H1 (cell line): Measurements from ENCODE around the gene PLXNB2. TPM values are rescaled to one million over a fixed set of nuclear protein-coding genes. Genes with fewer than 3 reads are reported as not detected.

ENCODE experiments used
- CTCF ChIA-PET: fragments of 300-600 bp; sonication (Branson Sonifier 250); formaldehyde crosslinking; loops from one replicate; lab custom pipeline; 2021; ENCODE audit not compliant: partially characterized antibody; lab: Charles Lee
- POLR2A ChIA-PET: fragments of 300-600 bp; sonication (Branson Sonifier 250); formaldehyde crosslinking; loops from one replicate; lab custom pipeline; 2021; ENCODE audit warnings: inconsistent platforms; ENCODE audit not compliant: partially characterized antibody; lab: Charles Lee
- DNase-seq, 2 experiments: peaks; one replicate each; pipeline versions ENCODE4 v3.0.0 to v3.0.0-alpha.2; 2010 to 2022; ENCODE audit warnings: low spot score in 2 of 2, low read depth in 1 of 2, mixed read lengths in 1 of 2
- FAIRE-seq: peaks from 2 replicates; lab custom pipeline; 2011; peaks lifted over from hg19 to GRCh38; lab: Jason Lieb, UNC
- H2AFZ ChIP-seq: 2 replicates; pipeline ENCODE4 v1.8.1; 2012; ENCODE audit warnings: low read length, inconsistent platforms
- H2AK5ac ChIP-seq: 2 replicates; pipeline ENCODE4 v1.6.1; 2013; ENCODE audit warnings: low read depth, low read length
- H2BK120ac ChIP-seq: replicated peaks from 2 replicates; pipeline ENCODE3; 2013; ENCODE audit warnings: low read depth, low read length, inconsistent platforms
- H2BK12ac ChIP-seq: 2 replicates; pipeline ENCODE4 v1.6.1; 2013; ENCODE audit warnings: low read depth, low read length
- H2BK15ac ChIP-seq: 2 replicates; pipeline ENCODE4 v1.6.1; 2013; ENCODE audit warnings: low read length
- H2BK20ac ChIP-seq: 2 replicates; pipeline ENCODE4 v1.6.1; 2013; ENCODE audit warnings: low read length
- H2BK5ac ChIP-seq: 2 replicates; pipeline ENCODE4 v1.6.1; 2013; ENCODE audit warnings: low read depth, low read length
- H3K14ac ChIP-seq: 2 replicates; pipeline ENCODE4 v1.6.1; 2013; ENCODE audit warnings: inconsistent platforms; ENCODE audit not compliant: insufficient read length
- H3K18ac ChIP-seq: 2 replicates; pipeline ENCODE4 v1.6.1; 2013; ENCODE audit warnings: low read length; ENCODE audit errors: extremely low read depth
- H3K23ac ChIP-seq: 2 replicates; pipeline ENCODE4 v1.6.1; 2013; ENCODE audit warnings: inconsistent platforms; ENCODE audit not compliant: insufficient read length
- H3K23me2 ChIP-seq: 2 replicates; pipeline ENCODE4 v1.6.1; 2013; ENCODE audit warnings: low read depth, low read length
- H3K27ac ChIP-seq: 2 replicates; pipeline ENCODE4 v1.6.1; 2011; ENCODE audit warnings: low read depth, low read length, inconsistent platforms
- H3K27me3 ChIP-seq, 4 experiments: replicated peaks in 1 of 4; 1 replicate in 1 of 4; 2 replicates in 3 of 4; pipeline versions ENCODE4 v1.6.1 to v1.8.1; 2011 to 2013; ENCODE audit warnings: low read length in 3 of 4, mild to moderate bottlenecking in 3 of 4, inconsistent platforms in 2 of 4, mixed read lengths in 2 of 4, moderate library complexity in 1 of 4; ENCODE audit not compliant: control insufficient read depth in 3 of 4, insufficient read depth in 3 of 4; ENCODE audit errors: extremely low read depth in 1 of 4
- H3K36me3 ChIP-seq, 4 experiments: 2 replicates each; pipeline versions ENCODE4 v1.6.1 to v1.8.1; 2011 to 2013; ENCODE audit warnings: mild to moderate bottlenecking in 4 of 4, low read length in 3 of 4, moderate library complexity in 2 of 4, control low read depth in 1 of 4, inconsistent platforms in 1 of 4; ENCODE audit not compliant: insufficient read depth in 4 of 4, control insufficient read depth in 2 of 4
- H3K4ac ChIP-seq: replicated peaks from 2 replicates; pipeline ENCODE3; 2013; ENCODE audit warnings: low read length, low read depth, mixed read lengths, inconsistent platforms; ENCODE audit not compliant: insufficient read length
- H3K4me1 ChIP-seq, 4 experiments: replicated peaks in 1 of 4; 1 replicate in 1 of 4; 2 replicates in 3 of 4; pipeline versions ENCODE4 v1.6.1 to v1.8.1; 2011 to 2013; ENCODE audit warnings: low read length in 3 of 4, inconsistent platforms in 2 of 4, mixed read lengths in 1 of 4; ENCODE audit not compliant: insufficient read depth in 4 of 4, control insufficient read depth in 3 of 4
- H3K4me2 ChIP-seq, 2 experiments: 2 replicates each; pipeline versions ENCODE4 v1.6.1 to v1.8.1; 2011 to 2013; ENCODE audit warnings: low read depth in 2 of 2, low read length in 2 of 2, control low read depth in 1 of 2, inconsistent platforms in 1 of 2, mild to moderate bottlenecking in 1 of 2; ENCODE audit not compliant: insufficient read depth in 1 of 2
- H3K4me3 ChIP-seq, 4 experiments: fragments of 200-600, 300-600 bp in 1 of 4; sonication (generic), shearing (Covaris generic), sonication (Bioruptor Twin) in 1 of 4; 2 replicates each; pipeline versions ENCODE4 v1.5.1 to v1.8.1; 2011 to 2016; ENCODE audit warnings: low read length in 4 of 4, low read depth in 3 of 4, control low read depth in 2 of 4, inconsistent platforms in 2 of 4, mild to moderate bottlenecking in 2 of 4, mixed read lengths in 1 of 4, moderate library complexity in 1 of 4; ENCODE audit not compliant: insufficient read depth in 2 of 4; ENCODE audit errors: extremely low read depth in 1 of 4
- H3K56ac ChIP-seq: replicated peaks from 2 replicates; pipeline ENCODE3; 2013; ENCODE audit warnings: low read depth, mild to moderate bottlenecking, mixed read lengths, low read length, inconsistent platforms; ENCODE audit not compliant: insufficient read length
- H3K79me1 ChIP-seq: 2 replicates; pipeline ENCODE4 v1.6.1; 2013; ENCODE audit warnings: low read depth, low read length, control low read depth
- H3K79me2 ChIP-seq, 2 experiments: 2 replicates each; pipeline versions ENCODE4 v1.6.1 to v1.8.1; 2012 to 2013; ENCODE audit warnings: low read length in 2 of 2, mild to moderate bottlenecking in 2 of 2, inconsistent platforms in 1 of 2; ENCODE audit not compliant: insufficient read depth in 2 of 2, control insufficient read depth in 1 of 2
- H3K9ac ChIP-seq, 4 experiments: replicated peaks in 1 of 4; 1 replicate in 1 of 4; 2 replicates in 3 of 4; pipeline versions ENCODE4 v1.6.1 to v1.8.1; 2011 to 2013; ENCODE audit warnings: low read depth in 3 of 4, low read length in 3 of 4, control low read depth in 2 of 4, mild to moderate bottlenecking in 2 of 4, moderate library complexity in 2 of 4, inconsistent platforms in 1 of 4; ENCODE audit errors: extremely low read depth in 1 of 4
- H3K9me3 ChIP-seq, 2 experiments: 2 replicates each; pipeline versions ENCODE4 v1.6.1 to v1.8.1; 2012 to 2013; ENCODE audit warnings: mild to moderate bottlenecking in 2 of 2, moderate library complexity in 2 of 2, control low read depth in 1 of 2, inconsistent platforms in 1 of 2, low read depth in 1 of 2, low read length in 1 of 2, mixed read lengths in 1 of 2; ENCODE audit not compliant: insufficient read depth in 2 of 2
- H4K20me1 ChIP-seq, 2 experiments: replicated peaks in 1 of 2; 2 replicates each; pipeline versions ENCODE3 to v1.8.1; 2011 to 2013; ENCODE audit warnings: inconsistent platforms in 2 of 2, low read length in 2 of 2, mild to moderate bottlenecking in 1 of 2; ENCODE audit not compliant: insufficient read depth in 2 of 2, control insufficient read depth in 1 of 2
- H4K5ac ChIP-seq: 2 replicates; pipeline ENCODE4 v1.6.1; 2013; ENCODE audit warnings: low read length, low read depth, mixed read lengths, inconsistent platforms; ENCODE audit not compliant: insufficient read length
- H4K8ac ChIP-seq: 2 replicates; pipeline ENCODE4 v1.8.0; 2013; ENCODE audit warnings: mild to moderate bottlenecking, moderate library complexity, low read length, inconsistent platforms; ENCODE audit not compliant: insufficient read depth; ENCODE audit errors: extremely low read depth
- H4K91ac ChIP-seq: replicated peaks from 2 replicates; pipeline ENCODE3; 2013; ENCODE audit warnings: low read length, mixed read lengths, inconsistent platforms; ENCODE audit not compliant: insufficient read length
- BACH1 ChIP-seq: IDR thresholded peaks from 2 replicates; pipeline ENCODE4 v1.6.1; 2012; ENCODE audit warnings: low read length, improper control_type of control experiment
- FOSL1 ChIP-seq: IDR thresholded peaks from 2 replicates; pipeline ENCODE4 v1.6.1; 2011; ENCODE audit warnings: mild to moderate bottlenecking, low read depth, low read length, moderate library complexity; ENCODE audit not compliant: insufficient read depth
- KDM4A ChIP-seq: IDR thresholded peaks from one replicate; pipeline ENCODE4 v1.7.1; 2012; ENCODE audit warnings: low read depth, mild to moderate bottlenecking, moderate library complexity, low read length, inconsistent platforms; ENCODE audit not compliant: severe bottlenecking
- MAFK ChIP-seq: IDR thresholded peaks from 2 replicates; pipeline ENCODE4 v1.6.1; 2012; ENCODE audit warnings: low read depth, mild to moderate bottlenecking, improper control_type of control experiment, low read length
- NANOG ChIP-seq: IDR thresholded peaks from 2 replicates; pipeline ENCODE4 v1.6.1; 2011; ENCODE audit warnings: low read length, low read depth, mild to moderate bottlenecking, inconsistent platforms; ENCODE audit not compliant: insufficient read depth, poor library complexity, severe bottlenecking
- RXRA ChIP-seq: IDR thresholded peaks from 2 replicates; pipeline ENCODE4 v1.6.1; 2011; ENCODE audit warnings: low read depth, mild to moderate bottlenecking, low read length, moderate library complexity; ENCODE audit not compliant: insufficient read depth
- SIX5 ChIP-seq: IDR thresholded peaks from 2 replicates; pipeline ENCODE4 v1.6.1; 2011; ENCODE audit warnings: mild to moderate bottlenecking, low read depth, low read length
- SP2 ChIP-seq: IDR thresholded peaks from 2 replicates; pipeline ENCODE4 v1.6.1; 2012; ENCODE audit warnings: mild to moderate bottlenecking, low read length, inconsistent platforms
- TEAD4 ChIP-seq: IDR thresholded peaks from 2 replicates; pipeline ENCODE4 v1.6.1; 2012; ENCODE audit warnings: low read depth, low read length, inconsistent platforms, mixed read lengths
- YY1 ChIP-seq: IDR thresholded peaks from 2 replicates; pipeline ENCODE4 v1.6.1; 2011; ENCODE audit warnings: low read depth, mild to moderate bottlenecking, low read length
- WGBS, 2 experiments: shearing (Covaris generic) in 1 of 2; methylation state at CpG; one replicate each; pipeline versions ENCODE4 v1.1.6 to v1.1.7; 2013 to 2015; ENCODE audit warnings: low lambda C conversion rate in 2 of 2, mixed read lengths in 2 of 2, inconsistent platforms in 1 of 2, low coverage in 1 of 2, missing lambda C conversion rate in 1 of 2; ENCODE audit not compliant: insufficient replicate concordance in 2 of 2, insufficient coverage in 1 of 2, insufficient read length in 1 of 2; ENCODE audit errors: extremely low coverage in 1 of 2, missing lambda C conversion rate in 1 of 2; 5-methylcytosine and 5-hydroxymethylcytosine counted together
- polyA plus RNA-seq, 7 experiments: library from polyadenylated mRNA; depleted of rRNA in 3 of 7; stranded (reverse) in 5 of 7; unstranded in 2 of 7; fragments of >200 nt in 5 of 7; fragments of 200-250 nt in 2 of 7; gene quantifications; 1 replicate in 5 of 7; 2 replicates in 1 of 7; 4 replicates in 1 of 7; pipeline versions ENCODE4 v1.2.1 to v1.2.3, GENCODE V29; 2011 to 2013; ENCODE audit warnings: missing spikeins in 2 of 7, mixed read lengths in 2 of 7
- total RNA-seq: library from RNA; stranded (reverse); fragmentation: NEBNext Ultra II Directional; extraction: Animal tissue kit (Norgen Biotek cat#: 25700); gene quantifications from 2 replicates; pipeline ENCODE4 v1.2.1, GENCODE V29; 2021
- TF ChIP-seq, protein P1 (sequence below): IDR thresholded peaks from 2 replicates; pipeline ENCODE4 v1.6.1; 2012; ENCODE audit warnings: inconsistent platforms

Gene PLXNB2
- total and polyA plus RNA-seq, 2 of the 8 experiments (the other 6 are each of a cell fraction or from before 2014, with no cell fraction given): 58.3 to 92.8 TPM

GRCh38 chr22:50228366-50228765, 79.1 kb downstream of the PLXNB2 start:
- Histone ChIP-seq H4K8ac (no peak overlapping the region), H3K79me1 (peaks cover 2% of the 10 kb centered on the region; the same call in 1 of the 2 replicates), H3K4me1 (no peaks in the 10 kb centered on the region), H4K5ac (no peak overlapping the region), H3K36me3 (peaks cover 0 to 5% (median 3%) of the 10 kb centered on the region in 4 experiments; a peak in 5 of 8 replicates), H3K4ac (no peak overlapping the region), H3K23ac (no peak overlapping the region), H3K27me3 (no peaks in the 10 kb centered on the region), H3K9me3 (no peaks in the 10 kb centered on the region), H3K56ac (no peak overlapping the region), H2AFZ (no peak overlapping the region), H2BK5ac (no peak overlapping the region), H3K4me3 (no peak overlapping the region), H3K18ac (no peak overlapping the region), H2AK5ac (no peak overlapping the region), H4K20me1 (peaks cover 0 to 11% of the 10 kb centered on the region in 2 experiments), H2BK12ac (no peak overlapping the region), H2BK15ac (no peak overlapping the region), H2BK20ac (no peak overlapping the region), H2BK120ac (no peak overlapping the region), H3K14ac (no peak overlapping the region), H3K9ac (no peak overlapping the region), H3K79me2 (no peaks in the 10 kb centered on the region), H3K27ac (no peak overlapping the region), H3K4me2 (no peak overlapping the region), H4K91ac (no peak overlapping the region), H3K23me2 (no peaks in the 10 kb centered on the region)
- FAIRE-seq (no peak), DNase-seq (no peak)
- CTCF ChIA-PET: interaction anchor here (0.5 to 9.2 kb wide), 2 partner anchors 12 to 16 kb away, joined by 3 to 77 read pairs; no protein-coding TSS in a partner anchor
- POLR2A ChIA-PET: interaction anchor here (0.9 kb wide), 1 partner anchor 16 kb away, joined by 3 read pairs; the partner anchor contains the start of gene TUBGCP6
- WGBS, 2 experiments: 70% methylated on average over 3 of the region's 9 CpGs; no CpG with 5 or more reads in 1 of the 2 experiments
- TF ChIP-seq NANOG: no peak
- no peak for TF ChIP-seq TEAD4
- TF ChIP-seq MAFK: no peak
- no peak for TF ChIP-seq KDM4A
- no peak for TF ChIP-seq YY1
- TF ChIP-seq SP2: no peak
- no peak for TF ChIP-seq SIX5
- TF ChIP-seq BACH1: no peak
- TF ChIP-seq, protein P1, sequence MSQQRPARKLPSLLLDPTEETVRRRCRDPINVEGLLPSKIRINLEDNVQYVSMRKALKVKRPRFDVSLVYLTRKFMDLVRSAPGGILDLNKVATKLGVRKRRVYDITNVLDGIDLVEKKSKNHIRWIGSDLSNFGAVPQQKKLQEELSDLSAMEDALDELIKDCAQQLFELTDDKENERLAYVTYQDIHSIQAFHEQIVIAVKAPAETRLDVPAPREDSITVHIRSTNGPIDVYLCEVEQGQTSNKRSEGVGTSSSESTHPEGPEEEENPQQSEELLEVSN: no peak
- no peak for TF ChIP-seq RXRA
- no peak for TF ChIP-seq FOSL1
